Type B pancreatic cell (in vitro differentiated cells): Measurements from ENCODE around the gene PABPC3. TPM values are rescaled to one million over a fixed set of nuclear protein-coding genes. Genes with fewer than 3 reads are reported as not detected.

Experiments
- DNase-seq: peaks from one replicate; pipeline ENCODE4 v3.0.0; 2021; ENCODE audit warnings: mixed read lengths; ENCODE audit not compliant: unreplicated experiment; ENCODE audit errors: extremely low spot score
- H3K27ac Mint-ChIP-seq: 2 replicates; pipeline ENCODE4 v1.8.0; 2021; ENCODE audit warnings: mild to moderate bottlenecking, mixed read lengths
- H3K27me3 Mint-ChIP-seq: 2 replicates; pipeline ENCODE4 v1.8.0; 2021; ENCODE audit warnings: mixed read lengths
- H3K36me3 Mint-ChIP-seq: 2 replicates; pipeline ENCODE4 v1.8.0; 2021; ENCODE audit warnings: mixed read lengths
- H3K4me1 Mint-ChIP-seq: one replicate; pipeline ENCODE4 v1.8.0; 2021; ENCODE audit warnings: mixed read lengths; ENCODE audit not compliant: unreplicated experiment
- H3K4me3 Mint-ChIP-seq: 2 replicates; pipeline ENCODE4 v1.8.0; 2021; ENCODE audit warnings: mild to moderate bottlenecking, mixed read lengths
- H3K9me3 Mint-ChIP-seq: 2 replicates; pipeline ENCODE4 v1.8.0; 2021; ENCODE audit warnings: mixed read lengths
- total RNA-seq: library from RNA; stranded (reverse); gene quantifications from 2 replicates; pipeline ENCODE4 v1.2.1, GENCODE V29; 2021; ENCODE audit warnings: low replicate concordance
- TF ChIP-seq, protein P1 (sequence below): fragments of 200-600 bp; sonication (generic); conservative IDR thresholded peaks from 2 replicates; pipeline ENCODE4 v1.5.0; 2021; ENCODE audit warnings: antibody characterized with exemption, mild to moderate bottlenecking

Gene PABPC3
- total RNA-seq, 1 donor from 2014 or later: 0.17 TPM

DNA sequence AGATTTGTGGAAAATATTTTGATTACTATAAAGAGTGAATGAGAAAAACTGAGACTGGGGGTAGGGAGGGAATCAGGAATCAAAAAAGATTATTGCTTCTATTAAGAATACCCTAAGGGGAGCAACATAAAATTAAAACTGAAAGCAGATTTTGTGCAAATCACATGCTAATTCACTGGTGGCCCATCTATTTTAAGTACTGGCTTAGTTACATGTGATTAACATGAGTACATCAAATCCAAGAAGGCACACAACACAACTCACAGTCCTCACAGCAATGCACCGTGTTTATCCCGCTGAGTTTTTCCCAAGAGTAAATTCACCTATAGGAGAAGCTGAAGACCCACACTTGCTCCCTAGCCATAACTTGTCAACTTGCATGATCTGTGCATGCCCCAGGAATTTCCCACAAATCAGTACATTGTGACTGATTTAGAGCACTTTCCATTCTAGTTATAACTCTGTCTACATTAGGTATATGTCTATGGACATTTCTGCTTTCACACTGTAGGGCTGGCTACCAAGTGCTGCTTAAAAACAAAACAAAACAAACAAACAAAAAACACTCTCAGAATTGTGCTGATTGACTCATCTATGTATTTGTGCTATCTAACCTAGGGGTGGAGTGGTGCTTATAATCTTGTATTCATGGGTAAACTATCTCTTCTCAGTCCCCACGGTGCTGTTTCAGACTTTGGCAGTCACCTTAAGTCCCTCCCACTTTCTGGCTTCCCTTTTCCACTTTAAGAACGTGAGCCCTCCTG is 51.9 kb downstream of the PABPC3 start:
- H3K27me3 Mint-ChIP-seq: peaks cover 30% of the 10 kb centered on the region
- no peak for DNase-seq
- peaks cover 14% of the 10 kb centered on the region for H3K9me3 Mint-ChIP-seq
- no peaks in the 10 kb centered on the region for H3K36me3 Mint-ChIP-seq
- H3K27ac Mint-ChIP-seq: no peak overlapping the region
- TF ChIP-seq, protein P1, sequence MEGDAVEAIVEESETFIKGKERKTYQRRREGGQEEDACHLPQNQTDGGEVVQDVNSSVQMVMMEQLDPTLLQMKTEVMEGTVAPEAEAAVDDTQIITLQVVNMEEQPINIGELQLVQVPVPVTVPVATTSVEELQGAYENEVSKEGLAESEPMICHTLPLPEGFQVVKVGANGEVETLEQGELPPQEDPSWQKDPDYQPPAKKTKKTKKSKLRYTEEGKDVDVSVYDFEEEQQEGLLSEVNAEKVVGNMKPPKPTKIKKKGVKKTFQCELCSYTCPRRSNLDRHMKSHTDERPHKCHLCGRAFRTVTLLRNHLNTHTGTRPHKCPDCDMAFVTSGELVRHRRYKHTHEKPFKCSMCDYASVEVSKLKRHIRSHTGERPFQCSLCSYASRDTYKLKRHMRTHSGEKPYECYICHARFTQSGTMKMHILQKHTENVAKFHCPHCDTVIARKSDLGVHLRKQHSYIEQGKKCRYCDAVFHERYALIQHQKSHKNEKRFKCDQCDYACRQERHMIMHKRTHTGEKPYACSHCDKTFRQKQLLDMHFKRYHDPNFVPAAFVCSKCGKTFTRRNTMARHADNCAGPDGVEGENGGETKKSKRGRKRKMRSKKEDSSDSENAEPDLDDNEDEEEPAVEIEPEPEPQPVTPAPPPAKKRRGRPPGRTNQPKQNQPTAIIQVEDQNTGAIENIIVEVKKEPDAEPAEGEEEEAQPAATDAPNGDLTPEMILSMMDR: no peak
- peaks cover 6% of the 10 kb centered on the region for H3K4me1 Mint-ChIP-seq
- no peak overlapping the region for H3K4me3 Mint-ChIP-seq

DNA sequence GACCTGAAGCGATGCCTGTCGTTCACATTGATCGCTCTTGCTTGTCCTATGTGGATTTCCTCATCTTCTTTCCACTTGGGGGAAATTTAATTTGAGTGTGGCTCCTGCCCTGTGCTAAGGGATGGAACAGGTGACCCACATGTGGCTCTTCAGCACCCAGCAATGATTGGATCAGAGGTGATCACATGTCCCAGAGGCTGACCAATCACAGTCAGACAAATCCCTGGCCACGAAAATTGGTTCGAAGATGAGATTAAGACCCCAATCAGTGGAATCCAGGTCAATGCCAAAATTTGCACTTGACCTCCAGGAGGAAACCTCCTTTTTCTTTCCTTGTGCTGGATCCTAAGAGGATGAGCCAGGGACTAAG is 52.5 kb downstream of the PABPC3 start:
- Mint-ChIP-seq H3K27me3 (peaks cover 33% of the 10 kb centered on the region), H3K27ac (no peak overlapping the region), H3K4me3 (no peak overlapping the region), H3K4me1 (peaks cover 6% of the 10 kb centered on the region), H3K9me3 (peaks cover 14% of the 10 kb centered on the region), H3K36me3 (no peaks in the 10 kb centered on the region)
- DNase-seq: no peak
- TF ChIP-seq, protein P1: no peak

Other genes with a start within 250 kb of the PABPC3 start
- gene AMER2, start 76.2 kb downstream of the PABPC3 start, total RNA-seq: 0.14 and 0.31 TPM in 2 replicates
- gene MTMR6, start 191.4 kb downstream of the PABPC3 start, total RNA-seq: 11.4 and 11.8 TPM in 2 replicates
- gene NUP58, start 205.5 kb downstream of the PABPC3 start, total RNA-seq: 49.8 and 56.2 TPM in 2 replicates